ENCODE results near the gene PITHD1.
"Not testable (repeated sequence)": the region's sequence is repeated elsewhere in the genome, so short reads cannot be mapped to it uniquely, and the experiment has no call there.

PITHD1 gene

DNA sequence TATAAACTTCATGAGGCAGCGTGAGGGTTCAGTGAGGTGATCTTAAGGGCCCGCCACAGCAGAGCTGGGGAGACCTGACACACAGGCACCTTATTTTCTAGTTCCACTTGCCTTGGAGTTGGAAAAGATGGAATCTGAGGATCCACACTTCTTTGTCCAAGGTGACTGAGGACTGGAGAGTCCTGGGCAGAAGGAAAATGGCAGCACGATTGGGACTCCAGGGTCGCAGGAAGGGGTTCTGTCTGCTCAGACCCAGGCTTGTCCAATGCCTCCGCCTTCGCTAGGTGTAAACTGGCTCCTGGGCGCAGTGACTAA lies 21.0 kb downstream of the PITHD1 start:
- DNase-seq (ENCODE audit: low read depth in 3 of 3) = no peak

DNA sequence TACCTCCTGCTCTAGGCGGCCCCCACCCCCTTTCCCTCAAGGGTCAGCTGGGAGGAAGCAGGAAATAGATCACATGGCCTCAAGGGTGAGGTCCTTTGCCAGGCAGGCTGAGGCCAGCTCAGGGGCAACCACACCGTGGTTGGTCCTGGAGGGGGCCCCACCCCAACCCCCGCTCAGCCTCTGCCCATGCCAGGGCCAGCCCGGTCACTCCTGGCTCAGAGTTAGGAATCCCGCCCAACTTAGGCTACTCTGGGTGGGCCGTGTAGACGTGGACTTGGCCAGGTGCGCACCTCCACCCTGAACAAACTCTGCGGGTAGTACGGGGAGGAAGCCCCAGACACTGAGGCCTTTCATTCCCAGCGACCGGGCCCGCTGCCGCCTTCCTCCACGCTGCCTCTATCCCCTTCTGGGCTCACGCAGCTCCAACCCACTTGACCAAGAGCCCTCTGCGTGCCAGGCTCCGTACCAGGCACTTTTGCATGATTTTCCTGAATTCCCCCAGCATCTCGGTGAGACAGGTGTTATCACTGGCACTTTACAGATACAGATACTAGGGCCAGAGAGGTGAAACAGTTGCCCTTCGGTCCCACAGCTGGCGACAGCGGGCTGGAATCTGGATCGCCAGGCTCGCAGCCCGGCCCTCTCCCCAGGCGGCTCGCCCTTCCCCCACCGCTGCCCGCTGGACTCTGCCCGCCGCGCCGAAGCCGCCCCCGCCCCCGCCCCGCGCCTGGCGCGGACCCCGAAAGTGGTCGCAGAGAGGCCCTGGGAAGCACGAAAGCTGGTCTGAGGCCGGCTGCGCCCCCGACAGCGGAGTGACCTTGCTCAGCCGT lies 21.6 kb downstream of the PITHD1 start:
- DNase-seq (ENCODE audit: low read depth in 3 of 3) = peak in 1 of 3 donors; percentile 27

DNA sequence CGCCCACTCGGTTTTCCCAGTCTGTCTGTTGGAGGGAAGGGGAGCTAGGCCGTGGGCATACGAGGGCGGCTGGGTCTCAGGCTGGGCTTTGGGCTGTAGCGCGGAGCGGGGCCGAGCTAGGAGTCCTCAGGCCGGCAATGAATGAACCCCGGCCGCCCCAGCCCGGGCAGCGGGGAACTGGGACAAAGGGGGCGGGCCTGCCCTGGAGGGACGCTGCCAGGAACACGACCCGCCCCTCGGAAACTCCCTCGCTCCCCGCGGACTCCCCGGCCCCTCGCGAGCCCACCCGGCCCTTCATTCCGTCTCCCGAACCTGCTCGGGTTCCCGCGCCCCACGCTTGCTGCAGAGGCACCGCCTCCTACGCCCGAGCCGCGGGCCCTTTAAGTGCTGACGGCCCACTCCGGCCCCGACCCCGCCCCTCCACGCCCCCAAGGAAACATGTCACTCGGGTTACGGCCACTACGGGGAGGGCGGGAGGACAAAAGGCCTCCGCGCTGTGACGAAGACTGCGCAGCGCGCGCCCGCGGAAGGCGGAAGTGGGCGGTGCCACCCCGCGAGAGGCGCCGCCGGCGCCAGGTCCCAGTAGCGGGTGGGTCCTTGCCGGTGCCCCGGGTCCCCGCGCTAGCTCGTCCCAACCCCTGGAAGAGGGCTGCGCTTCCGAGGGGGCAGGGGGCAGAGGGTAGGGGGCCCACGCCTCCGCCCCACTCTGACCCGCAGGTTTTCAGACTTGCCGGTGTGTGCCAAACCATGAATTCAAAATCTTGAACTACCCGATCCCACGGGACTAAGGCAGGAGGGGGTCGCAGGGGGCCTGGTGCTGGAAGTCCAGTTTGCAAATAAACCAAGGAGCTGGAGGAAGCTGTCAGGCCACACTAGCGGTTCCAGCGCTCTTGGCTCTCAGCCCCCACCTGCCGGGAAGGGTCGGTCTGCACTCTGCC lies 22.5 kb downstream of the PITHD1 start, which contains the start of gene GALE:
Gene GALE (minus strand): TSS at position 355 of the 938 bp plus-strand sequence. CDS start 1,747 bp downstream, outside the sequence.
- DNase-seq (ENCODE audit: low read depth in 3 of 3) = peak; percentile 94 to 98 (median 94)

DNA sequence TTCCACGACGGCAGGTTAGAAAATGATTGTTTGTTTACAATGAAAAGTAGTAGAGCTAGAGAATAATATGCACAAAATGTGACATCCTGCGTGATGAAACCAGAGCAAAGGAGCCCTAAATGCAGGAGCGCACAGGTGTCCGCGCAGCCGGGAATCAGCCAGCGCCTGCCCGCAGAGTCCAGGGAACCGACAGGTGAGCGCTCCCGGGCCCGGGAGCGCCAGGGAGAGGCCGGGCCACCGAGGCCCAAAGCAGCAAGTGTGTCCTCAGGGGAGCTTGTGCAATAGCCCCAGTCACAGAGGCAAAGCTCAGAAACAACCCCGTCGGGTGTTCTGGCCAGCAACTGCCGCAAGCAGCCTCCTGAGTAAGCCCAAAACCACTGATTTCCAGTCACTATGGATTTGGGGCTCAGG lies 23.1 kb downstream of the PITHD1 start:
- DNase-seq (ENCODE audit: low read depth in 3 of 3) = no peak

DNA sequence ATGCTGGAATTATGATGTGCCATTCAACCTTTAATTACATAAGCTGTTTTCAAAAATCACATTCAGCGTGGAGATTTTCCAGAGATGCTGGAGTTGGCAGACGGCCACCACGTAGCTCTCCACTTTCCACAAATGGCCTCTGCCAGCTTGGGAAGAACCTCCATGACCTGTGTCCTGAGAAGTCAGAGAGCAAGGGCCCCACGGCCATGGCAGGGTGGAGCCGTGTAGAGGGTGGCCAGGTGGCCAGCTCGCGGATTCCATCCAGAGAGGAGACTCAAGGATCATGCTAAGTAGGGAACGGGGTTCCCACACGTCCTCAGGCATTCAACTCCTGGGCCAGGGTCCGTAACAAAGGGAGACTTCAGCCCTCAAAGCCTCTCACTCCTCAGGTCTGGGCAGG lies 23.7 kb downstream of the PITHD1 start:
- no peak for DNase-seq (ENCODE audit: low read depth in 3 of 3)

DNA sequence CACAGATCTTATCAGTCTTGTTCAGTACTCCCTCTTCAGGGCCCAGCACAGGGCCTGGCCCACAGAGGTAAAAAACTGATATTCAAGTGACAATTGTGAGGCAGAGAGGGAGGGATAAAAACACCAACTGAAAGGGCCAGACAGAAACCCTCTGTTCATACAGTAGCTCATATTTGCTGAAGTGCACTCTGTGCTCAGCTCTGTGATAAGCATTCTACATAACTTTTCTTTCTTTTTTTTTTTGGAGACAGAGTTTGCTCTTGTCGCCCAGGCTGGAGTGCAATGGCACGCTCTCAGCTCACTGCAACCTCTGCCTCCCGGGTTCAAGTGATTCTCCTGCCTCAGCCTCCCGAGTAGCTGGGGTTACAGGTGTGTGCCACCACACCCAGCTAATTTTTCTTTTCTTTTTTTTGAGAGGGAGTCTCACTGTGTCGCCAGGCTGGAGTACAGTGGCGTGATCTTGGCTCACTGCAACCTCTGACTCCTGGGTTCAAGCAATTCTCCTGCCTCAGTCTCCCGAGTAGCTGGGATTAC lies 24.7 kb downstream of the PITHD1 start:
- DNase-seq (ENCODE audit: low read depth in 3 of 3) = not testable (repeated sequence)

DNA sequence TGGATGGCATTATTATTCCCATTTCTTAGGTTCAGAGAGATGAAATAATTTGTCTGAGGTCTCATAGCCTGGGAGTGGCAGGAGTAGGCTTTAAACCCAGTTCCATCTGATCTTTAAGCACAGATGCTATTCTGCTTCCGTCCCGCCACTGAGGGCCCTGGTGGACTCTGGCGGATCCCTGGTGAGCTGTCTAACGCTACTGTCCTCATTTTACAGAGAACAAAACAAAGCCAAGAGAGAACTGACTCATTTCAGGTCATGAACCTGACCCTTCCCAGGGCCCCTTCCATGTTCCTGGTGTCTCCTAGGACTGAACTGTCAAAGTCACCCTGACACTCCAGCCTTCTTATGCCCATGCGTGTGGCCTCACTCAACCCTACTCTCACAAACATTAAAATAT lies 25.5 kb downstream of the PITHD1 start:
- DNase-seq (ENCODE audit: low read depth in 3 of 3) = no peak

DNA sequence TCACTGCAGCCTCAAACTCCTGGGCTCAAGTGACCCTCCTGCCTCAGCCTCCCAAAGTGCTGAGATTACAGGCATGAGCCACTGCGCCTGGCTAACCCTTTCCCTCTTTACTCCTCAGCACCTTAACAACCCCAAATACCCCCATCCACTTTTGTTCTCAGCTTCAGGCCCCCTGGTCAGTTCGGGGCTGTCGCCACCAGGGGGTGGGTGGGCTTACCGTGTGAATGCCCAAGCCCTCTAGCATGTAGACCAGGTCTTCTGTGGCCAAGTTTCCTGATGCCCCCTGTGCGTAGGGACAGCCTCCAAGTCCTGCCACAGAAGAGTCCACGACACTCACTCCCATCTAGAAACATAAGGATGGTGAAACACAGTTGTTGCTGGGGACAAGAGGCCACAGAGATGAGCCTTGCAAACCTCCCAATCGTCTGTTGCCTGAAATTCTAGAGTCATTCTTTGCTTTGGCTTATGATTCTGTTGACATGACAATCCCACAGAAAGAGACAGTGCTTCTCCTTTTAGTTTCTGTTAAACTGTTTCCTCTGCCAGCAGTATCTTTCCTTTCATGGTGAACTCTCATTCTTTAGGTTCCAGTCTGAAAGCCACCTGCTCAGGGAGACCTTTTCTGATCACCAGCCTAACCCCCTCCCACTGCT lies 26.1 kb downstream of the PITHD1 start:
- no peak for DNase-seq (ENCODE audit: low read depth in 3 of 3)

DNA sequence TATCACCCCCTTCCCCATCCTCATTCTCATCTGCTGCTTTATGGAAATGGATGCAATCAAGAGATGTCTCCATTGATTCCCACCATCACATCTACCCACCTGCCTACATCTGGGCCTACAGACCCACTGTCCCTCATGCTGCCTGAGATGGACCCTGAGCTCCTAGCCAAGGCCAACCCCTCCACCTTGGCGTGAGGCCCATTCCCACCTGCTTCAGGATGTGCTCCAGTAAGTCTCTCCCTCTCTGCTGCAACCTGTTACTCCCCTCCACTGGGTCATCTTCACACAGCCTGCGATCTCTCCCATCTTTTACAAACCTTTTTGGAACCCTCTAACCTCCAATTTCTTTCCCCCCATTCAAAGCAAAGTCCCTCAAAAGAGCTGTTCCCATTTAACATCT lies 26.8 kb downstream of the PITHD1 start:
- DNase-seq (ENCODE audit: low read depth in 3 of 3) = no peak

DNA sequence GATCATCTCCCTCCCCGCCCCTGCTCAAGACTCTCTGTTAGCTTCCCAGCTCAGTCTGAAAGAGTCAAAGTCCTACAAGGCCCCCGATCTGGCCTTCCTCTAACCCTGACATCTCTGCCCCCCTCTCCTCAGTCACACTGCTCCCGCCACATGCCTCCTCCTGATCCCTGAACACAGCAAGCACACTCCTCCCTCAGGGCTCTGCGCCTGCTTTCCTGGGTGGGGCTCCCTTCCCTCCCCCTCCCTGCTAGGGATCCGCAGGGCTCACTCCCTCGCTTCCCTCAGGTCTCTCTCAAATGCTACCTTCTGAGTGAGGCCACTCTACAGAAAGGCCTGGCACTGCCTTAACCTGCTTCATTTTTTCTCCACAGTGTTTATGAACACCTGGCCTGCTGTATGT lies 28.1 kb downstream of the PITHD1 start:
- no peak for DNase-seq (ENCODE audit: low read depth in 3 of 3)

DNA sequence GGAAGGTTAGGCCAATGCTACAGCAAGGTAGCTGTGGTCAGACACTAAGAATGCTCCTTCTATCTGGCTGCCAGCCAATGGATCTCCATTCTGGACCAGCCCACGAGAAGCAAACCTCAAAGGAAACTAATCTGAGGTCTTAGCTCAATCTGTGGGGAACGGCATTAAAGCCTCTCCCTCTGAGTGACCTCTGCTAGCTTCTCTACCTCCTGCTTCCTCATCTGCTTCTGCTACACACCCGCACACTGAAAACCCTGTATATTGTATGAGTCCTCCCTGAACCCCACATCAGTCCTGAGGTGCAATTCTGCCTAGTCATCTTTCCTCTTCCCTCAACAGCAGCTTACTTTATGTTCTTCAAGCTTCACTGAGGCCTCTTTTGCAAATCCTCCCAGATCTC lies 29.2 kb downstream of the PITHD1 start:
- no peak for DNase-seq (ENCODE audit: low read depth in 3 of 3)

DNA sequence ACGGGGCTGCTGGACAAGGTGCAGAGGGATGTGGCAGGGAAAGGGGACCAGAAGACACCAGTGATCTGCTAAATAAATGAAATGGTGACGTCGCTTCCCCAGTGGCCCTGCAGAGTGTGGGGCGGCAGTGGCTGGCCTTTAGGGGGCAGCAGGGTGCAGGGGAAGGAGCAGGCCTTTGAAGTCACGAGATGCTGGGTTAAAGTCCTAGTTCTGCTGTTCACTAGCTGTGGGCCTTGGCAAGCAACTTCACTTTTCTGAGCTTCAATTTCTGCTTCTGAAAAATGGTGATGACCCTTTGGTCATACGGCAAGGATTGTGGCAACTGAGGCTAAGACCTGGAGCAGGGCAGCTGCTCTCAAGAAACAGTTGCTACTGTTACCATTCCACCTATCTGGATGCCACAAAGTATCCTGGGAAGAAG lies 31.5 kb downstream of the PITHD1 start:
- DNase-seq (ENCODE audit: low read depth in 3 of 3) = peak; percentile 67 to 81 (median 70)

DNA sequence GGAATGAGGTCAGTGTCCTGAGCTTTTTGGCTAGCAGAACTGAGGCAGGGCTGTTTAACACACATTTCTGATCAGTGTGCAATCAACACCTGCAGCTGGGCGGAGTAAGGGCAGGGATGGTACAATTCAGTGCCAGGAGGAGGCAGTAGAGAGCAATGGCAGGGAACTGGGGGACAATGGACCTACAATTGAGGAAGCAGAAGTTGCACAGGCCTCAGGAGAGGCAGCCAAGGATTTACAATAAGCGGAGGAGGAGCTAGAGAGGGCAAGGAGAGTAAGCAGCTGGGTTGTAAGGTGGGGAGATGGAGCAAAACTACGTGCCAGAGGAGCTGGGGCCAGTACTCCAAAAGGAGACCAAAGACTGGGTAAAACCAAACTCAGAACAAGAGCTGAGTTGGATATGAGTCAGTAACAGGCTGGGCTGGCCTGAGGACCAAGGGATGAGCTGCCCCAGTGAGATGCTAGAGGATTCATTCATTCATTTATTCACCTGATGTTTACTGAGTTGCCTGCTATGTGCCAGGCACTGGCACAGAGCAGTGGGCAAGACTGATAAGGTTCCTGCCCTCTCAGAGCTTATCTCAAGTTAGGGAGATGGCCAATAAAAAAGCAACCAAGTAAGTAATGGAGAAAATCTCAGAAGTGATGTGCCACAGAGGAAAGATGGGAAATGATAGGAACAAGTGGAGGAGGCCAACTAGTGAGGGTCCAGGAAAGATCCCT lies 32.8 kb downstream of the PITHD1 start:
- DNase-seq (ENCODE audit: low read depth in 3 of 3) = peak in 1 of 3 donors; percentile 48

DNA sequence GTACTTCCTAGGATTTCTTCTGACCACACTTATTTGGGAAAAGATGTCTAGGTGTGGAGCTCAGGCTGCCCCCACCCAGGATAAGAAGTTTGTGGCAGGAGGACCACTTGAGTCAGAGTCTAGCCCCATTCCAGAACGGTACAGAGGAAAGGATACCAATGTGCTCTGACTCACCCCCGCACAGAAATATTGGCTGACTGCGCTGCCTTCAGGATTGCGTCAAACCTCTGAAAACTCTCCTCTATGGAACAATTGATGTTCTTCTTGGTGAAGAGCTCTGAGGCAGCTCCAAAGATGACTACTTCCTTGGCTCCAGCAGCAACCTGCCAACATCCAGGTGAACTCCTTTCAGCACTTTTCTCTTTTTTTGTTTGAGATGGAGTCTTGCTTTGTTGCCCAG lies 35.8 kb downstream of the PITHD1 start:
- no peak for DNase-seq (ENCODE audit: low read depth in 3 of 3)

DNA sequence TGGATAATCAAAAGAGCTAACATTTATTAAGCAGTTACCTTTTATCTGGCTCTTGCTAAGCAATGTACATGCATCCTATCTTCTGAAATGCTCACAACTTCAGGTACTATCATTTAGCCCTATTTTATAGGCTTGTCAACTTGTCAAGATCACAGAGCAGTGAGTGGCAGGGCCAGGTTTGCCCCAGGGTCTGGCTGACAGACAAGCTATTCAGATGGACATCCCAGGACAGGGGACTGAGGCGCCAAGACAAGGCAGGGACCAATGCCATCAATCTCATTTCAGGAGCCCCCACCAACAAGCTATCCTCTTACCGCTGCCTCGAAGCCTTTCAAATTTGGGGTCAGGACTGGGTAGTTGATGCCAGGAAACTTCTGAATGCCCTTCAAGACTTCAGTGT lies 38.1 kb downstream of the PITHD1 start:
- DNase-seq (ENCODE audit: low read depth in 3 of 3) = no peak

DNA sequence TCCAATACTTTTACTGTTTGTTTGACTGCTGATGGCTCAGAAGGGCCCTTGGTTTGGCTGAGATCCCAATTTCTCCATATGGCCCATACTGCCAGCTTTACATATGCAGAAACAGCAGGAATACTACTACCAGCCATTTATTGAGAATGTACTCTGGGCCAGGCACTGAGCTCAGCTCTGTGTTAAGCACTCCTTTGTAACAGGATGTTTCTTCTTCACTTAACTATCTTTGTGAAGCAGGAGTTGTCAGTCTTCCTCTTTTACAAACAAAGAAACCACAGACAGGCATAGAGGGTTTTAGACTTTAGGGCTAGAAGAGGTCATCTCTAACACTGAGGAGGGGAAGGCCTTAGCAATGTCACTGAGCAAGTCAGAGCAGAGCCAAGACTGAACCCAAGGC lies 38.7 kb downstream of the PITHD1 start:
- no peak for DNase-seq (ENCODE audit: low read depth in 3 of 3)

DNA sequence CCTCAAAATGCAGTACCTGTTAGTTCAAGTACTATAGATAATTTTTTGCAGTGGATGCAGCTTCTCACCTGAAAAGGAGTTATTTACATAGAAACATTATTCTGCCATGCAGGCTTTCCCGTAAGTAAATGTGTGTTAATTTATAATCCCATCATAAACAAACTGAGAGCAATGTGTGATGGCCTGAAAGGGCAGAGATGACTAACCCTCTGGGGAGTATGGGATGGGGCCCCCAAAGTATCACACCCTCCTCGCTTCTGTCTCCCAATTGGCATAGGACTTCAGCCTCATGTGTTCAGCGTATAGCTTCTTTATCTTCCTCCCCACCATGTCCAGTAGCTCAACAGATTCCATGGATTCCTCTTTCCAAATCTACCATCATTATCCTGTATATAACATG lies 39.4 kb downstream of the PITHD1 start:
- no peak for DNase-seq (ENCODE audit: low read depth in 3 of 3)

DNA sequence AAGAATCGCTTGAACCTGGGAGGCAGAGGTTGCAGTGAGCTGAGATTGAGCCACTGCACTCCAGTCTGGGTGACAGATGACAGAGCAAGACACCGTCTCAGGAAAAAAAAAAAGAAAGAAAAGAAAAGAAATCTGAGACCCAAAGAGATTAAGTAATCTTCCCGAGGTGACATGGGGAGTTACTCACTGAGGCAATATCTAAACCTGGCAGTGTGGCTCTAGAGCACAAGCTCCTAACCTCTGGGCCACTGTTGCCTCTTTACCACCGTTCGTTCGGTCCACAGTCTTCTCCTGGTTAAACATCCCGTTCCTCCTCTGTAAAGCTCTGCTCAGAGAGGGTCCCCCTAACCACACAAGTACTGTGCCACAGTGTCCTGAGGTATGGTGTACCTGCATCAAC lies 45.5 kb downstream of the PITHD1 start:
- no peak for DNase-seq (ENCODE audit: low read depth in 3 of 3)

DNA sequence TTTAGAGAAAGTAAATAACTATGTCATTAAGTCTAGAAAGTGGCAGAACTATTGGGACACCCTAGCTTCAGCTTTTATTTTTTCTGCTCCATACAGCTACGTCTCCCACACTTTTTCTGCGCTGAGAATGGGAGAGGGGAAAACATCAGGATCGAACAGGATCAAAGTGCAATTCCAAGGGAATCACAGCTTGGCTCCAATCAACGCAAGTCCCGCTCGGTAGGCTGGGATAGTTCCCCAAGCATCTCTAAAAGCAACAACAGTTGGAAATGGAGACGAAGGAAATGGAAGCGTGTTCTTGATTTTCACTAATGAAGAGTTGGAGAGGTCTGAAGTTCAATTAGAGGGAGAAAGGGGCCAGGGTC lies 46.5 kb downstream of the PITHD1 start:
- no peak for DNase-seq (ENCODE audit: low read depth in 3 of 3)

DNA sequence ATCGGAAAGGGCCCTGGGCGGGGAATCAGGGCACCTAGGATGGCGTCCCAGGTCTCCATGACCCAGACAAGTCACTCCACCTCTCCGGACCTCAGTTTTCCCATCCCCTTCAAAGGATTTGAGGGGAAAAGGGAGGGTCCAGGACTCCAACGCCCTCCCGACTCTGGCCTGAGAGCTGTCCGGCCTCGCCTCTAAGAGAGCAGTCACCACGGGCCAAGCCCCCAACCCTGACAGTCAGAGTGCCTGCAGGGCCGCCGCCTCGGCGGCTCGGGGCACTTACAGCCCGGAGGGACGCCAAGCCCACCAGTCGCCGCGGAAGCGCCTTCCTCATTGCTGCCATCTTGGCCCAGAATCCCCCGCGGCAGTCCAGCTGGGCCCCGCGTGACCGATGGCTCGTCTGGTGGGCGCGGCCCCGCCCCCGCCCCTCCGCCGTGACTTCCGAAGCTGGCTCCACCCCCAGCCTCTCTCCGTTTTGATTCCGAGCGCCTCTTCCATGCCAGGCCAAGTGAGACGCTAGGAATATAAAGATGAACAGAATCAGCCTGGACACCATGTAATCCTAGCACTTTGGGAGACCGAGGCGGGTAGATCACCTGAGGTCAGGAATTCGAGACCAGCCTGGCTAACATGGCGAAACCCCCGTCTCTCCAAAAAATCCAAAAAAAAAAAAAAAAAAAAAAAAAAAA lies 47.0 kb downstream of the PITHD1 start, which contains the start of gene HMGCL:
Gene HMGCL (minus strand): TSS at position 354 of the 686 bp plus-strand sequence. CDS start 14 bp downstream, at position 340.
- DNase-seq (ENCODE audit: low read depth in 3 of 3) = peak; percentile 82 to 83 (median 83)

Measured in stimulated activated CD4-positive, alpha-beta T cell treated with anti-CD3 and anti-CD28 coated beads, TNF-alpha, amount 100 ng/mL, for 48 hours (primary cell).